ENCODE results near the gene ST8SIA2.
"Not testable (repeated sequence)": the region's sequence is repeated elsewhere in the genome, so short reads cannot be mapped to it uniquely, and the experiment has no call there.

The ST8SIA2 gene

GRCh38 chr15:92435145-92435544 lies 41.5 kb downstream of the ST8SIA2 start:
- in situ Hi-C loops (cut with MboI; ENCODE audit: low sequenced_read_pairs): no loop called here

- in situ Hi-C loops (cut with MboI; ENCODE audit: low sequenced_read_pairs): no loop called here
Measured at GRCh38 chr15:92438471-92438870, 44.8 kb downstream of the ST8SIA2 start.

- in situ Hi-C loops (cut with MboI; ENCODE audit: low sequenced_read_pairs): no loop called here
Measured at GRCh38 chr15:92443381-92443780, 49.7 kb downstream of the ST8SIA2 start.

GRCh38 chr15:92444631-92445030 lies 51.0 kb downstream of the ST8SIA2 start:
- in situ Hi-C loops (cut with MboI; ENCODE audit: low sequenced_read_pairs): no loop called here

GRCh38 chr15:92448370-92448769 lies 54.7 kb downstream of the ST8SIA2 start:
- in situ Hi-C loops (cut with MboI; ENCODE audit: low sequenced_read_pairs): no loop called here

GRCh38 chr15:92449476-92449875 lies 55.8 kb downstream of the ST8SIA2 start:
- in situ Hi-C loops (cut with MboI; ENCODE audit: low sequenced_read_pairs): no loop called here

GRCh38 chr15:92451225-92451825 lies 57.6 kb downstream of the ST8SIA2 start:
- in situ Hi-C loops (cut with MboI; ENCODE audit: low sequenced_read_pairs): no loop called here

GRCh38 chr15:92452143-92452542 lies 58.5 kb downstream of the ST8SIA2 start:
- in situ Hi-C loops (cut with MboI; ENCODE audit: low sequenced_read_pairs): no loop called here

- in situ Hi-C loops (cut with MboI; ENCODE audit: low sequenced_read_pairs): no loop called here
Measured at GRCh38 chr15:92453607-92454006, 59.9 kb downstream of the ST8SIA2 start.

GRCh38 chr15:92454555-92455105 lies 60.9 kb downstream of the ST8SIA2 start:
- in situ Hi-C loops (cut with MboI; ENCODE audit: low sequenced_read_pairs): no loop called here

- in situ Hi-C loops (cut with MboI; ENCODE audit: low sequenced_read_pairs): no loop called here
Measured at GRCh38 chr15:92455271-92455670, 61.6 kb downstream of the ST8SIA2 start.

- in situ Hi-C loops (cut with MboI; ENCODE audit: low sequenced_read_pairs): no loop called here
Measured at GRCh38 chr15:92457471-92458041, 63.9 kb downstream of the ST8SIA2 start.

GRCh38 chr15:92460023-92460422 lies 66.3 kb downstream of the ST8SIA2 start:
- in situ Hi-C loops (cut with MboI; ENCODE audit: low sequenced_read_pairs): no loop called here

- in situ Hi-C loops (cut with MboI; ENCODE audit: low sequenced_read_pairs): no loop called here
Measured at GRCh38 chr15:92462424-92463125, 68.9 kb downstream of the ST8SIA2 start.

GRCh38 chr15:92463352-92463751 lies 69.7 kb downstream of the ST8SIA2 start:
- in situ Hi-C loops (cut with MboI; ENCODE audit: low sequenced_read_pairs): no loop called here

GRCh38 chr15:92463826-92464225 lies 70.1 kb downstream of the ST8SIA2 start:
- in situ Hi-C loops (cut with MboI; ENCODE audit: low sequenced_read_pairs): no loop called here

GRCh38 chr15:92466834-92467233 lies 73.2 kb downstream of the ST8SIA2 start:
- in situ Hi-C loops (cut with MboI; ENCODE audit: low sequenced_read_pairs): no loop called here

- in situ Hi-C loops (cut with MboI; ENCODE audit: low sequenced_read_pairs): no loop called here
Measured at GRCh38 chr15:92467245-92467644, 73.6 kb downstream of the ST8SIA2 start.

GRCh38 chr15:92468991-92469390 lies 75.3 kb downstream of the ST8SIA2 start:
- in situ Hi-C loops (cut with MboI; ENCODE audit: low sequenced_read_pairs): no loop called here

GRCh38 chr15:92471288-92471687 lies 77.6 kb downstream of the ST8SIA2 start:
- in situ Hi-C loops (cut with MboI; ENCODE audit: low sequenced_read_pairs): no loop called here

GRCh38 chr15:92473756-92474155 lies 80.1 kb downstream of the ST8SIA2 start:
- in situ Hi-C loops (cut with MboI; ENCODE audit: low sequenced_read_pairs): no loop called here

- in situ Hi-C loops (cut with MboI; ENCODE audit: low sequenced_read_pairs): not testable (repeated sequence)
Measured at GRCh38 chr15:92479730-92480129, 86.0 kb downstream of the ST8SIA2 start.

All from HL-60/S4 treated with retinoic acid at 250 ng/mL for 4 days and 3 days (cell line).